ENCODE data around the gene RIPOR3. TPM values are rescaled to one million over a fixed set of nuclear protein-coding genes. Genes with fewer than 3 reads are reported as not detected.

RIPOR3 gene
- total and polyA plus RNA-seq, 9 of the 15 experiments (the other 6 are each of a cell fraction or from before 2014, with no cell fraction given): 3.3 to 62.7 (median 21.4) TPM

GRCh38 chr20:50673466-50674137 is 17.7 kb downstream of the RIPOR3 start (continued):
- no peak for TF ChIP-seq ZNF197 (CRISPR knock-in tag; IDR thresholded peaks at IDR 0.05; ENCODE audit: low read depth)
- no peak for TF ChIP-seq ATF4 (CRISPR knock-in tag; IDR thresholded peaks at IDR 0.05)
- TF ChIP-seq SNRNP70 (optimal IDR thresholded peaks at IDR 0.05; ENCODE audit: low read depth, low read length): no peak
- no peak for TF ChIP-seq EZH2 (IDR thresholded peaks at IDR 0.05; ENCODE audit: borderline replicate concordance, low read depth, low read length)
- TF ChIP-seq ZNF583 (CRISPR knock-in tag; IDR thresholded peaks at IDR 0.05): no peak
- TF ChIP-seq SMARCC2 (IDR thresholded peaks at IDR 0.05; ENCODE audit: low read depth): no peak
- TF ChIP-seq ZFP30 (CRISPR knock-in tag; IDR thresholded peaks at IDR 0.05; ENCODE audit: borderline replicate concordance): no peak
- TF ChIP-seq C11orf30 (IDR thresholded peaks at IDR 0.05; ENCODE audit: low read depth): peak; percentile 74; the same call in 1 of the 2 replicates
- TF ChIP-seq HOMEZ (CRISPR knock-in tag; IDR thresholded peaks at IDR 0.05): no peak
- TF ChIP-seq RBM22 (IDR thresholded peaks at IDR 0.05; ENCODE audit: low read depth, low read length, poor library complexity, severe bottlenecking): no peak
- TF ChIP-seq CBX2 (IDR thresholded peaks at IDR 0.05; ENCODE audit: insufficient read depth, low read length, poor library complexity, severe bottlenecking): no peak
- TF ChIP-seq ZNF766 (CRISPR knock-in tag; conservative IDR thresholded peaks at IDR 0.05): peak; percentile 18; the same call in 1 of the 2 replicates
- TF ChIP-seq MAFK (IDR thresholded peaks at IDR 0.05; ENCODE audit: low read length): no peak
- TF ChIP-seq ZNF699 (CRISPR knock-in tag; IDR thresholded peaks at IDR 0.05; ENCODE audit: insufficient replicate concordance): no peak
- no peak for TF ChIP-seq ARNT (IDR thresholded peaks at IDR 0.05)
- TF ChIP-seq MAFG (tag; conservative IDR thresholded peaks at IDR 0.05): no peak
- TF ChIP-seq PTRF (tag; IDR thresholded peaks at IDR 0.05): no peak
- TF ChIP-seq COPS2 (conservative IDR thresholded peaks at IDR 0.05): no peak
- TF ChIP-seq ZFX (CRISPR knock-in tag; IDR thresholded peaks at IDR 0.05): peak; percentile 19; the same call in 1 of the 2 replicates
- TF ChIP-seq SPI1 (IDR thresholded peaks at IDR 0.05; ENCODE audit: borderline replicate concordance, low read depth, low read length): no peak
- TF ChIP-seq NFRKB (IDR thresholded peaks at IDR 0.05; ENCODE audit: low read depth): no peak
- no peak for TF ChIP-seq ZNF232 (CRISPR knock-in tag; IDR thresholded peaks at IDR 0.05)
- TF ChIP-seq ZNF175 (CRISPR knock-in tag; IDR thresholded peaks at IDR 0.05; ENCODE audit: low read depth): no peak
- peak; percentile 62 to 67; a peak in 3 of 4 replicates for TF ChIP-seq FOXK2 (conservative IDR thresholded peaks at IDR 0.05 in 1 of 2, IDR thresholded peaks at IDR 0.05 in 1 of 2; ENCODE audit: low read depth in 2 of 2)
- no peak for TF ChIP-seq THAP7 (CRISPR knock-in tag; IDR thresholded peaks at IDR 0.05)

Data from K562 (cell line).